Nephron progenitor cell (in vitro differentiated cells): ENCODE measurements around the gene AFG1L.
"Not testable (repeated sequence)": the region's sequence is repeated elsewhere in the genome, so short reads cannot be mapped to it uniquely, and the experiment has no call there.

Source experiments
- DNase-seq: peaks from one replicate; pipeline ENCODE4 v3.0.0; 2021
- H3K27ac Mint-ChIP-seq: 2 replicates; pipeline ENCODE4 v1.8.0; 2021; ENCODE audit warnings: mild to moderate bottlenecking, moderate library complexity, mixed read lengths
- H3K27me3 Mint-ChIP-seq: 2 replicates; pipeline ENCODE4 v1.8.0; 2021; ENCODE audit warnings: mild to moderate bottlenecking, low read depth, mixed read lengths; ENCODE audit not compliant: poor library complexity
- H3K36me3 Mint-ChIP-seq: 2 replicates; pipeline ENCODE4 v1.8.0; 2021; ENCODE audit warnings: low read depth, mixed read lengths
- H3K4me1 Mint-ChIP-seq: 2 replicates; pipeline ENCODE4 v1.8.0; 2021; ENCODE audit warnings: mixed read lengths
- H3K4me3 Mint-ChIP-seq: 2 replicates; pipeline ENCODE4 v1.8.0; 2021; ENCODE audit warnings: mild to moderate bottlenecking, moderate library complexity, mixed read lengths
- H3K9me3 Mint-ChIP-seq: 2 replicates; pipeline ENCODE4 v1.8.0; 2021; ENCODE audit warnings: mild to moderate bottlenecking, moderate library complexity, mixed read lengths
- TF ChIP-seq, protein P1 (sequence below): fragments of 200-600 bp; sonication (generic); IDR thresholded peaks from 2 replicates; pipeline ENCODE4 v1.5.0; 2021; ENCODE audit warnings: antibody characterized with exemption

The AFG1L gene

GRCh38 chr6:108383981-108384380 lies 89.1 kb downstream of the AFG1L start:
- H3K4me3 Mint-ChIP-seq, result no peak overlapping the region
- H3K36me3 Mint-ChIP-seq, result peaks cover 20% of the 10 kb centered on the region
- H3K4me1 Mint-ChIP-seq, result no peaks in the 10 kb centered on the region
- H3K27ac Mint-ChIP-seq, result no peak overlapping the region
- TF ChIP-seq, protein P1, sequence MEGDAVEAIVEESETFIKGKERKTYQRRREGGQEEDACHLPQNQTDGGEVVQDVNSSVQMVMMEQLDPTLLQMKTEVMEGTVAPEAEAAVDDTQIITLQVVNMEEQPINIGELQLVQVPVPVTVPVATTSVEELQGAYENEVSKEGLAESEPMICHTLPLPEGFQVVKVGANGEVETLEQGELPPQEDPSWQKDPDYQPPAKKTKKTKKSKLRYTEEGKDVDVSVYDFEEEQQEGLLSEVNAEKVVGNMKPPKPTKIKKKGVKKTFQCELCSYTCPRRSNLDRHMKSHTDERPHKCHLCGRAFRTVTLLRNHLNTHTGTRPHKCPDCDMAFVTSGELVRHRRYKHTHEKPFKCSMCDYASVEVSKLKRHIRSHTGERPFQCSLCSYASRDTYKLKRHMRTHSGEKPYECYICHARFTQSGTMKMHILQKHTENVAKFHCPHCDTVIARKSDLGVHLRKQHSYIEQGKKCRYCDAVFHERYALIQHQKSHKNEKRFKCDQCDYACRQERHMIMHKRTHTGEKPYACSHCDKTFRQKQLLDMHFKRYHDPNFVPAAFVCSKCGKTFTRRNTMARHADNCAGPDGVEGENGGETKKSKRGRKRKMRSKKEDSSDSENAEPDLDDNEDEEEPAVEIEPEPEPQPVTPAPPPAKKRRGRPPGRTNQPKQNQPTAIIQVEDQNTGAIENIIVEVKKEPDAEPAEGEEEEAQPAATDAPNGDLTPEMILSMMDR, result no peak
- H3K9me3 Mint-ChIP-seq, result peaks cover 8% of the 10 kb centered on the region
- H3K27me3 Mint-ChIP-seq, result no peaks in the 10 kb centered on the region
- no peak for DNase-seq

DNA sequence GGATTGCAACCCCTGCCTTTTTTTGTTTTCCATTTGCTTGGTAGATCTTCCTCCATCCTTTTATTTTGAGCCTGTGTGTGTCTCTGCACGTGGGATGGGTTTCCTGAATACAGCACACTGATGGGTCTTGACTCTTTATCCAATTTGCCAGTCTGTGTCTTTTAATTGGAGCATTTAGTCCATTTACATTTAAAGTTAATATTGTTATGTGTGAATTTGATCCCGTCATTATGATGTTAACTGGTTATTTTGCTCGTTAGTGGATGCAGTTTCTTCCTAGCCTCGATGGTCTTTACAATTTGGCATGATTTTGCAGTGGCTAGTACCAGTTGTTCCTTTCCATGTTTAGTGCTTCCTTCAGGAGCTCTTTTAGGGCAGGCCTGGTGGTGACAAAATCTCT lies 94.3 kb downstream of the AFG1L start:
- H3K9me3 Mint-ChIP-seq, result peaks cover 16% of the 10 kb centered on the region
- H3K27ac Mint-ChIP-seq, DNase-seq, H3K4me3 Mint-ChIP-seq, H3K27me3 Mint-ChIP-seq, H3K4me1 Mint-ChIP-seq: not testable (repeated sequence)
- H3K36me3 Mint-ChIP-seq, result peaks cover 22% of the 10 kb centered on the region

- Mint-ChIP-seq H3K9me3 (peaks cover under 1% of the 10 kb centered on the region), H3K4me1 (no peaks in the 10 kb centered on the region), H3K4me3 (no peak overlapping the region), H3K36me3 (peaks cover 6% of the 10 kb centered on the region), H3K27ac (peak overlapping the region; percentile 59), H3K27me3 (no peaks in the 10 kb centered on the region)
- TF ChIP-seq, protein P1, result no peak
- no peak for DNase-seq
Observed at GRCh38 chr6:108395297-108395696, 100.4 kb downstream of the AFG1L start.

DNA sequence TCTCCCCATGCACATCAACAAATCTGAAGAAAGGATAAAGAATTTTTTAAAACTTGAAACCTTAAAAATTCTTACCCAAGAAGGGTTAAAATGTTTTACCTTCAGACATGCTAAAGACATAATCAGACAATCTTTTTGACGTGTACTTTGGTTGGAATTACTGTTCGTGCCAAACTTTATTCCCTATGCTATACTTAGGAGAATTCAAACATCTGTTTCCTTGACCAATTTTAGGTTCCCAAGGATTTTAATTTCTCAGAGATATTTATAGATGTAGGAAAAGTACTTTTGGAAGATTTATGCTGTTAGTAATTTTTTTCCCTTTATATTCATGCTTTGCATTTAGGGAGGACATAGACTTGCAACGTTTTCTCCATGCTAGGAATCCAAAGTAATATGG lies 108.4 kb downstream of the AFG1L start:
- Mint-ChIP-seq H3K4me1 (no peaks in the 10 kb centered on the region), H3K27me3 (no peaks in the 10 kb centered on the region), H3K9me3 (peaks cover 9% of the 10 kb centered on the region), H3K4me3 (no peak overlapping the region), H3K27ac (no peak overlapping the region), H3K36me3 (peaks cover 22% of the 10 kb centered on the region)
- TF ChIP-seq, protein P1, result no peak
- DNase-seq, result no peak

GRCh38 chr6:108406943-108407342 lies 112.1 kb downstream of the AFG1L start:
- TF ChIP-seq, protein P1, result no peak
- no peaks in the 10 kb centered on the region for H3K27me3 Mint-ChIP-seq
- no peak overlapping the region for H3K27ac Mint-ChIP-seq
- H3K9me3 Mint-ChIP-seq, result peaks cover 31% of the 10 kb centered on the region
- H3K4me1 Mint-ChIP-seq, result no peaks in the 10 kb centered on the region
- DNase-seq, result no peak
- H3K4me3 Mint-ChIP-seq, result no peak overlapping the region
- H3K36me3 Mint-ChIP-seq, result peaks cover 42% of the 10 kb centered on the region

DNA sequence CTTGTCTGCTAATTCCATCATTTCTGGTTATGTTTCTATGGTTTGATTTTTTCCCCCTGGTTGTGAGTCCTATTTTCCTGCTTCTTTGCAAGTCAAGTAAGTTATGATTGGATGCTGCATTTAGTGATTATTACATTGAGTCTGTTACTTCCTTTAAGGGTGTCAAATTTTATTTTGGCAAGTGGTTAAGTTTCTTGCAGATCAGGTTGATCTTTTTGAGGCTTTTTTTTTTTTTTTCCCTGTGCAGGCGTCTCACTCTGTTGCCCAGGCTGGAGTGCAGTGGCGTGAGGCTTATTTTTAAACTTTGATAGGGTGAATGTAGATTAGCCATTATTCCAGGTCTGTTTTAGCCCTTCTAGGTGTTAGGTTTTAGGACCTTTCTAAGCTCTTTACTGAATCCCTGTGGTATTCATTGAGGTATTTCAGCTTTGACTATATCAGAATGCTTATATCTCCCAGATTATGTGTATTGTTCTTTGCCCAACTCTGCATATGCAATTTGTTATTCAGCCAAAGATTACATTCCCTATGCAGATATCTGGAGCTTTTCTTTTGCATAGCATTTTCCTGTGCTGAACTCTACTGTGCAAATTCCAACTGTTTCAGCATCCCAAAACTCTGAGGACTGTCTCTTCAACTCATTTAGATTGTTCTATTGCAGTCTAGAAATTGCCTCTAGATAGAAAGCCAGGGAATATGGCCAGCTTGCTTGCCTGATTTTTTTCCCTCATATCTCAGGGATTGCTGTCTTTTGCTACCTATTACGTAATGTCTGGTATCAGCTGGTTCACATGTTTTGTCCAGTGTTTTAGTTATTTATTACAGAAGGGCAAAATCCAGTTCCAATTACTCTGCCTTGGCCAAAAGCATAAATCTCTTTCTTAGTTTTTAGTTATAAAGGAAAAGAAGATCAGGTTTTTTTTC lies 113.3 kb downstream of the AFG1L start:
- Mint-ChIP-seq H3K36me3 (peaks cover 51% of the 10 kb centered on the region), H3K4me1 (no peaks in the 10 kb centered on the region), H3K9me3 (peaks cover 44% of the 10 kb centered on the region), H3K4me3 (no peak overlapping the region), H3K27ac (no peak overlapping the region), H3K27me3 (no peaks in the 10 kb centered on the region)
- no peak for DNase-seq
- TF ChIP-seq, protein P1, result no peak
